Measurements from ENCODE around the gene OLIG2.
A peak's percentile ranks its signal among the peaks of the same experiment; 100 is the strongest.

OLIG2 gene

GRCh38 chr21:33033961-33034413, 8.3 kb downstream of the OLIG2 start:
- no peak for DNase-seq

GRCh38 chr21:33035147-33035546, 9.4 kb downstream of the OLIG2 start:
- DNase-seq = no peak

- DNase-seq = peak; percentile 17 to 73
Observed at GRCh38 chr21:33036430-33037162, 10.9 kb downstream of the OLIG2 start.

- DNase-seq = no peak
Observed at GRCh38 chr21:33037501-33037900, 11.8 kb downstream of the OLIG2 start.

- DNase-seq = no peak
Observed at GRCh38 chr21:33039536-33039935, 13.8 kb downstream of the OLIG2 start.

GRCh38 chr21:33040215-33040614, 14.5 kb downstream of the OLIG2 start:
- DNase-seq = no peak

- DNase-seq = no peak
Observed at GRCh38 chr21:33041981-33042380, 16.2 kb downstream of the OLIG2 start.

GRCh38 chr21:33042812-33043211, 17.1 kb downstream of the OLIG2 start:
- DNase-seq = no peak

GRCh38 chr21:33046455-33046854, 20.7 kb downstream of the OLIG2 start:
- no peak for DNase-seq

- DNase-seq = no peak
Observed at GRCh38 chr21:33047231-33047630, 21.5 kb downstream of the OLIG2 start.

GRCh38 chr21:33051925-33052324, 26.2 kb downstream of the OLIG2 start:
- DNase-seq = no peak

- DNase-seq = no peak
Observed at GRCh38 chr21:33053951-33054350, 28.2 kb downstream of the OLIG2 start.

GRCh38 chr21:33055991-33056390, 30.3 kb downstream of the OLIG2 start:
- DNase-seq = no peak

GRCh38 chr21:33057385-33057940, 31.7 kb downstream of the OLIG2 start:
- no peak for DNase-seq

- no peak for DNase-seq
Observed at GRCh38 chr21:33058527-33058926, 32.8 kb downstream of the OLIG2 start.

GRCh38 chr21:33058957-33059356, 33.2 kb downstream of the OLIG2 start:
- DNase-seq = no peak

- peak; percentile 14 to 56 for DNase-seq
Observed at GRCh38 chr21:33059380-33059841, 33.7 kb downstream of the OLIG2 start.

- DNase-seq = no peak
Observed at GRCh38 chr21:33061233-33061632, 35.5 kb downstream of the OLIG2 start.

GRCh38 chr21:33063375-33063883, 37.7 kb downstream of the OLIG2 start:
- no peak for DNase-seq

- DNase-seq = no peak
Observed at GRCh38 chr21:33063907-33064622, 38.3 kb downstream of the OLIG2 start.

GRCh38 chr21:33064623-33065390, 39.1 kb downstream of the OLIG2 start:
- DNase-seq = no peak

GRCh38 chr21:33067043-33067442, 41.3 kb downstream of the OLIG2 start:
- DNase-seq = no peak

GRCh38 chr21:33067457-33067856, 41.7 kb downstream of the OLIG2 start:
- peak in 1 of 2 donors; percentile 9 for DNase-seq
